ENCODE data around the gene TWNK.
A peak's percentile ranks its signal among the peaks of the same experiment; 100 is the strongest.
"Not testable (repeated sequence)": the region's sequence is repeated elsewhere in the genome, so short reads cannot be mapped to it uniquely, and the experiment has no call there.

The TWNK gene

GRCh38 chr10:100969187-100970075, 17.9 kb upstream of the TWNK start, which contains the start of gene SEMA4G:
Gene SEMA4G, plus strand, starts transcription at chr10:100969504. Its CDS starts 3,409 bp downstream, at chr10:100972913.
- Mint-ChIP-seq H3K4me1 (ENCODE audit: low read depth) (peaks cover 6% of the 10 kb centered on the region), H3K9me3 (ENCODE audit: low read depth) (no peaks in the 10 kb centered on the region), H3K4me3 (peak within 1 kb of the TSS; percentile 75), H3K36me3 (no peaks in the 10 kb centered on the region), H3K27ac (no peak within 1 kb of the TSS), H3K27me3 (no peaks in the 10 kb centered on the region)

- Mint-ChIP-seq H3K27ac (no peak overlapping the region), H3K4me1 (ENCODE audit: low read depth) (peaks cover 6% of the 10 kb centered on the region), H3K4me3 (peak overlapping the region; percentile 70), H3K36me3 (no peaks in the 10 kb centered on the region), H3K9me3 (ENCODE audit: low read depth) (no peaks in the 10 kb centered on the region), H3K27me3 (no peaks in the 10 kb centered on the region)
Measured at GRCh38 chr10:100970076-100970913, 17.0 kb upstream of the TWNK start.

GRCh38 chr10:100970914-100971811, 16.2 kb upstream of the TWNK start:
- Mint-ChIP-seq H3K36me3 (no peaks in the 10 kb centered on the region), H3K27ac (no peak overlapping the region), H3K4me1 (ENCODE audit: low read depth) (peaks cover 6% of the 10 kb centered on the region), H3K4me3 (peak overlapping the region; percentile 70), H3K27me3 (no peaks in the 10 kb centered on the region), H3K9me3 (ENCODE audit: low read depth) (no peaks in the 10 kb centered on the region)

- Mint-ChIP-seq H3K9me3 (ENCODE audit: low read depth) (no peaks in the 10 kb centered on the region), H3K36me3 (no peaks in the 10 kb centered on the region), H3K27ac (no peak overlapping the region), H3K27me3 (no peaks in the 10 kb centered on the region), H3K4me3 (no peak overlapping the region), H3K4me1 (ENCODE audit: low read depth) (peaks cover 6% of the 10 kb centered on the region)
Measured at GRCh38 chr10:100972115-100972903, 15.0 kb upstream of the TWNK start.

- Mint-ChIP-seq H3K27me3 (no peaks in the 10 kb centered on the region), H3K9me3 (ENCODE audit: low read depth) (no peaks in the 10 kb centered on the region), H3K4me3 (no peak overlapping the region), H3K27ac (no peak overlapping the region), H3K4me1 (ENCODE audit: low read depth) (peaks cover 6% of the 10 kb centered on the region), H3K36me3 (no peaks in the 10 kb centered on the region)
Measured at GRCh38 chr10:100972904-100973535, 14.3 kb upstream of the TWNK start.

GRCh38 chr10:100975397-100975796, 11.9 kb upstream of the TWNK start:
- H3K27me3 Mint-ChIP-seq; H3K36me3 Mint-ChIP-seq; H3K4me1 Mint-ChIP-seq (ENCODE audit: low read depth); H3K9me3 Mint-ChIP-seq (ENCODE audit: low read depth); H3K27ac Mint-ChIP-seq; H3K4me3 Mint-ChIP-seq: not testable (repeated sequence)

GRCh38 chr10:100976906-100977305, 10.4 kb upstream of the TWNK start:
- Mint-ChIP-seq H3K9me3 (ENCODE audit: low read depth) (no peaks in the 10 kb centered on the region), H3K4me3 (no peak overlapping the region), H3K27me3 (no peaks in the 10 kb centered on the region), H3K4me1 (ENCODE audit: low read depth) (no peaks in the 10 kb centered on the region), H3K27ac (no peak overlapping the region), H3K36me3 (no peaks in the 10 kb centered on the region)

GRCh38 chr10:100977436-100977835, 9.9 kb upstream of the TWNK start:
- H3K27ac Mint-ChIP-seq, result no peak overlapping the region
- H3K4me3 Mint-ChIP-seq, result no peak overlapping the region
- H3K36me3 Mint-ChIP-seq, result peaks cover 2% of the 10 kb centered on the region
- H3K9me3 Mint-ChIP-seq (ENCODE audit: low read depth), result no peaks in the 10 kb centered on the region
- H3K4me1 Mint-ChIP-seq (ENCODE audit: low read depth), result no peaks in the 10 kb centered on the region
- no peaks in the 10 kb centered on the region for H3K27me3 Mint-ChIP-seq

- Mint-ChIP-seq H3K4me3 (no peak overlapping the region), H3K27ac (no peak overlapping the region), H3K36me3 (peaks cover 2% of the 10 kb centered on the region), H3K27me3 (no peaks in the 10 kb centered on the region), H3K9me3 (ENCODE audit: low read depth) (no peaks in the 10 kb centered on the region), H3K4me1 (ENCODE audit: low read depth) (no peaks in the 10 kb centered on the region)
Measured at GRCh38 chr10:100978121-100978900, 9.0 kb upstream of the TWNK start.

GRCh38 chr10:100978901-100979195, 8.5 kb upstream of the TWNK start:
- Mint-ChIP-seq H3K9me3 (ENCODE audit: low read depth) (no peaks in the 10 kb centered on the region), H3K36me3 (peaks cover 2% of the 10 kb centered on the region), H3K4me1 (ENCODE audit: low read depth) (no peaks in the 10 kb centered on the region), H3K4me3 (no peak overlapping the region), H3K27ac (no peak overlapping the region), H3K27me3 (no peaks in the 10 kb centered on the region)

GRCh38 chr10:100979791-100980272, 7.5 kb upstream of the TWNK start:
- H3K4me3 Mint-ChIP-seq, result no peak overlapping the region
- H3K27me3 Mint-ChIP-seq, result no peaks in the 10 kb centered on the region
- H3K4me1 Mint-ChIP-seq (ENCODE audit: low read depth), result no peaks in the 10 kb centered on the region
- no peak overlapping the region for H3K27ac Mint-ChIP-seq
- peaks cover 2% of the 10 kb centered on the region for H3K36me3 Mint-ChIP-seq
- no peaks in the 10 kb centered on the region for H3K9me3 Mint-ChIP-seq (ENCODE audit: low read depth)

GRCh38 chr10:100980311-100980710, 7.0 kb upstream of the TWNK start:
- Mint-ChIP-seq H3K4me1 (ENCODE audit: low read depth) (no peaks in the 10 kb centered on the region), H3K9me3 (ENCODE audit: low read depth) (no peaks in the 10 kb centered on the region), H3K27ac (no peak overlapping the region), H3K4me3 (no peak overlapping the region), H3K36me3 (peaks cover 2% of the 10 kb centered on the region), H3K27me3 (no peaks in the 10 kb centered on the region)

GRCh38 chr10:100980711-100981110, 6.6 kb upstream of the TWNK start:
- Mint-ChIP-seq H3K9me3 (ENCODE audit: low read depth) (no peaks in the 10 kb centered on the region), H3K4me1 (ENCODE audit: low read depth) (peaks cover 4% of the 10 kb centered on the region), H3K36me3 (peaks cover 2% of the 10 kb centered on the region), H3K27me3 (no peaks in the 10 kb centered on the region), H3K4me3 (no peak overlapping the region), H3K27ac (no peak overlapping the region)
